ENCODE data around the gene EVI2A. TPM values are rescaled to one million over a fixed set of nuclear protein-coding genes. Genes with fewer than 3 reads are reported as not detected.
"Not testable (repeated sequence)": the region's sequence is repeated elsewhere in the genome, so short reads cannot be mapped to it uniquely, and the experiment has no call there.

Gene EVI2A
- total RNA-seq, 2 experiments from 2014 or later, result 37.8 to 38.4 TPM

- H3K4me1 ChIP-seq (ENCODE audit: insufficient read depth, low read length), result peaks cover 15% of the 10 kb centered on the region
- not testable (repeated sequence) for H3K9me3 Mint-ChIP-seq; H3K27me3 ChIP-seq (ENCODE audit: control insufficient read depth in 1 of 2, insufficient read depth in 2 of 2, low read length in 2 of 2); H3K36me3 ChIP-seq (ENCODE audit: insufficient read depth, low read length); H3K9me3 ChIP-seq (ENCODE audit: control insufficient read depth in 1 of 2, insufficient read depth in 1 of 2, low read length in 2 of 2); H3K27me3 Mint-ChIP-seq
- intact Hi-C loops (cut with DNase I, micrococcal nuclease), result loop anchor here (5.0 to 10.0 kb wide), 2 partner anchors 175 to 487 kb away; partner anchors contain the start of gene CRLF3 (in 2 of the 2)
- ATAC-seq (ENCODE audit: poor library complexity), result peak; percentile 16
- H3K4me3 ChIP-seq (ENCODE audit: low read length), result peak overlapping the region; percentile 67
- Mint-ChIP-seq H3K4me3 (peak overlapping the region; percentile 95), H3K27ac (peak overlapping the region; percentile 97), H3K36me3 (ENCODE audit: low read depth) (peaks cover 44% of the 10 kb centered on the region), H3K4me1 (ENCODE audit: low read depth) (peaks cover 65% of the 10 kb centered on the region)
- H3K27ac ChIP-seq (ENCODE audit: low read depth in 1 of 2, low read length in 2 of 2), result peak overlapping the region; percentile 42 to 93
- ChIA-PET POLR2A (interaction anchor here (0.7 to 9.9 kb wide), 3 partner anchors 10 to 57 kb away, joined by 3 to 157 read pairs (median 3); partner anchors contain the start of gene EVI2A), CTCF (interaction anchor here (0.9 to 2.9 kb wide), 3 partner anchors 9 to 61 kb away, joined by 4 to 7 read pairs (median 6); partner anchors contain the start of gene EVI2A)
- peak; percentile 15 to 70 (median 46) for DNase-seq
- TF ChIP-seq, protein P1, sequence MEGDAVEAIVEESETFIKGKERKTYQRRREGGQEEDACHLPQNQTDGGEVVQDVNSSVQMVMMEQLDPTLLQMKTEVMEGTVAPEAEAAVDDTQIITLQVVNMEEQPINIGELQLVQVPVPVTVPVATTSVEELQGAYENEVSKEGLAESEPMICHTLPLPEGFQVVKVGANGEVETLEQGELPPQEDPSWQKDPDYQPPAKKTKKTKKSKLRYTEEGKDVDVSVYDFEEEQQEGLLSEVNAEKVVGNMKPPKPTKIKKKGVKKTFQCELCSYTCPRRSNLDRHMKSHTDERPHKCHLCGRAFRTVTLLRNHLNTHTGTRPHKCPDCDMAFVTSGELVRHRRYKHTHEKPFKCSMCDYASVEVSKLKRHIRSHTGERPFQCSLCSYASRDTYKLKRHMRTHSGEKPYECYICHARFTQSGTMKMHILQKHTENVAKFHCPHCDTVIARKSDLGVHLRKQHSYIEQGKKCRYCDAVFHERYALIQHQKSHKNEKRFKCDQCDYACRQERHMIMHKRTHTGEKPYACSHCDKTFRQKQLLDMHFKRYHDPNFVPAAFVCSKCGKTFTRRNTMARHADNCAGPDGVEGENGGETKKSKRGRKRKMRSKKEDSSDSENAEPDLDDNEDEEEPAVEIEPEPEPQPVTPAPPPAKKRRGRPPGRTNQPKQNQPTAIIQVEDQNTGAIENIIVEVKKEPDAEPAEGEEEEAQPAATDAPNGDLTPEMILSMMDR (IDR thresholded peaks at IDR 0.05), result peak; percentile 3
Observed at GRCh38 chr17:31312223-31312622, 9.2 kb downstream of the EVI2A start.

DNA sequence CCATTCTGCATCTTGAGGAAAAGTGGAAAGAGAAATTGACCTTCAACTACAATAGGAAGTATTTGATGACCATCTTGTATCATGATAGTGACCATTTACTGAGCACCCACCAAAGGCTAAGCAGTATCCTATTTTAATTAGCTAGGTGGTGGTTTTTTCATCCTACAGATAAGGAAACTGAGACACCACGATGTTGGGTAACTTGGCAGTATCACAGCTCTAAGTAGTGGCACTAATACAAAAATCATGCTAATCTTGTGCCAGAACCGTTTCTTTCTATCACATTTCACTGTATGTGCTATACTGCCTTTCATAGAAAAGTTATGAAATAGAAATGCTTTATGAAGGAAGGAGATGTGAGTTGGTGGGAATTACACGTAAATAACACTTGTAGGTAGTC is 9.9 kb downstream of the EVI2A start:
- ChIA-PET CTCF (interaction anchor here (0.9 to 2.9 kb wide), 4 partner anchors 10 to 62 kb away, joined by 3 to 7 read pairs (median 5); partner anchors contain the start of gene EVI2A), POLR2A (interaction anchor here (0.9 to 9.9 kb wide), 5 partner anchors 9 to 176 kb away, joined by 3 to 157 read pairs (median 9); partner anchors contain the start of gene EVI2A)
- no peaks in the 10 kb centered on the region for H3K27me3 Mint-ChIP-seq
- H3K4me1 Mint-ChIP-seq (ENCODE audit: low read depth), result peaks cover 64% of the 10 kb centered on the region
- ATAC-seq (ENCODE audit: poor library complexity) (no peak), DNase-seq (peak in 1 of 14 experiments; percentile 23)
- peak overlapping the region; percentile 95 for H3K4me3 Mint-ChIP-seq
- Histone ChIP-seq H3K27me3 (ENCODE audit: control insufficient read depth in 1 of 2, insufficient read depth in 2 of 2, low read length in 2 of 2) (no peaks in the 10 kb centered on the region), H3K4me1 (ENCODE audit: insufficient read depth, low read length) (peaks cover 22% of the 10 kb centered on the region), H3K9me3 (ENCODE audit: control insufficient read depth in 1 of 2, insufficient read depth in 1 of 2, low read length in 2 of 2) (no peaks in the 10 kb centered on the region), H3K36me3 (ENCODE audit: insufficient read depth, low read length) (peaks cover 9% of the 10 kb centered on the region), H3K4me3 (ENCODE audit: low read length) (peak overlapping the region; percentile 67), H3K27ac (ENCODE audit: low read depth in 1 of 2, low read length in 2 of 2) (peak overlapping the region; percentile 42 to 93)
- H3K9me3 Mint-ChIP-seq, result peaks cover 1% of the 10 kb centered on the region
- H3K27ac Mint-ChIP-seq, result peak overlapping the region; percentile 97
- peaks cover 47% of the 10 kb centered on the region for H3K36me3 Mint-ChIP-seq (ENCODE audit: low read depth)
- intact Hi-C loops (cut with DNase I, micrococcal nuclease), result loop anchor here (1.0 to 10.0 kb wide), 4 partner anchors 10 to 487 kb away; partner anchors contain the start of genes CRLF3 (in 2 of the 2) and EVI2A (in 1 of the 2)
- TF ChIP-seq, protein P1 (IDR thresholded peaks at IDR 0.05), result no peak

GRCh38 chr17:31310886-31311285 is 10.5 kb downstream of the EVI2A start:
- H3K27ac ChIP-seq (ENCODE audit: low read depth in 1 of 2, low read length in 2 of 2), result peak overlapping the region; percentile 74 to 93
- DNase-seq (peak in 7 of 14 experiments; percentile 9 to 55 (median 40)), ATAC-seq (ENCODE audit: poor library complexity) (peak; percentile 24)
- Mint-ChIP-seq H3K4me3 (peak overlapping the region; percentile 95), H3K9me3 (peaks cover 2% of the 10 kb centered on the region), H3K27ac (peak overlapping the region; percentile 97), H3K27me3 (no peaks in the 10 kb centered on the region), H3K36me3 (ENCODE audit: low read depth) (peaks cover 53% of the 10 kb centered on the region), H3K4me1 (ENCODE audit: low read depth) (peaks cover 64% of the 10 kb centered on the region)
- H3K9me3 ChIP-seq (ENCODE audit: control insufficient read depth in 1 of 2, insufficient read depth in 1 of 2, low read length in 2 of 2), result no peaks in the 10 kb centered on the region
- H3K4me3 ChIP-seq (ENCODE audit: low read length), result peak overlapping the region; percentile 67
- H3K4me1 ChIP-seq (ENCODE audit: insufficient read depth, low read length), result peaks cover 21% of the 10 kb centered on the region
- ChIA-PET CTCF (interaction anchor here (0.7 to 2.9 kb wide), 4 partner anchors 11 to 62 kb away, joined by 3 to 7 read pairs (median 4); partner anchors contain the start of gene EVI2A), POLR2A (interaction anchor here (0.6 to 9.9 kb wide), 12 partner anchors 8 to 1694 kb away, joined by 3 to 157 read pairs (median 4); partner anchors contain the start of gene EVI2A)
- no peaks in the 10 kb centered on the region for H3K27me3 ChIP-seq (ENCODE audit: control insufficient read depth in 1 of 2, insufficient read depth in 2 of 2, low read length in 2 of 2)
- peaks cover 15% of the 10 kb centered on the region for H3K36me3 ChIP-seq (ENCODE audit: insufficient read depth, low read length)
- TF ChIP-seq, protein P1 (IDR thresholded peaks at IDR 0.05), result no peak
- intact Hi-C loops (cut with DNase I, micrococcal nuclease), result loop anchor here (1.0 to 10.0 kb wide), 4 partner anchors 10 to 486 kb away; partner anchors contain the start of genes CRLF3 (in 2 of the 2) and EVI2A (in 2 of the 2)

Measured in CD4-positive, alpha-beta T cell (primary cell).